GF-D8 (cell line): ENCODE results near the gene MYO5C.

Experiments used
- DNase-seq: peaks from one replicate; lab custom pipeline; 2025; lab: John Stamatoyannopoulos, UW

Gene MYO5C

GRCh38 chr15:52213206-52213605 is 82.4 kb downstream of the MYO5C start:
- DNase-seq, result no peak

- DNase-seq, result no peak
These were observed 87.2 kb downstream of the MYO5C start for GRCh38 chr15:52208306-52208946.

GRCh38 chr15:52207191-52207590 is 88.4 kb downstream of the MYO5C start:
- DNase-seq, result no peak

- DNase-seq, result no peak
These were observed 89.2 kb downstream of the MYO5C start for GRCh38 chr15:52206446-52206845.

- no peak for DNase-seq
These were observed 90.9 kb downstream of the MYO5C start for GRCh38 chr15:52204657-52205056.

- DNase-seq, result no peak
These were observed 94.7 kb downstream of the MYO5C start for GRCh38 chr15:52200831-52201365.

GRCh38 chr15:52199271-52199670 is 96.3 kb downstream of the MYO5C start:
- DNase-seq, result no peak

GRCh38 chr15:52196891-52197290 is 98.7 kb downstream of the MYO5C start:
- no peak for DNase-seq

- DNase-seq, result no peak
These were observed 101.8 kb downstream of the MYO5C start for GRCh38 chr15:52193791-52194190.

GRCh38 chr15:52193321-52193720 is 102.3 kb downstream of the MYO5C start:
- no peak for DNase-seq

- DNase-seq, result no peak
These were observed 104.4 kb downstream of the MYO5C start, which contains the start of gene GNB5 for GRCh38 chr15:52191207-52191606. Gene GNB5, minus strand, starts transcription at chr15:52191392. Its CDS starts 6,716 bp downstream, at chr15:52184676.

GRCh38 chr15:52186651-52187486 is 108.7 kb downstream of the MYO5C start:
- DNase-seq, result no peak

GRCh38 chr15:52185151-52185561 is 110.4 kb downstream of the MYO5C start:
- no peak for DNase-seq

- DNase-seq, result no peak
These were observed 110.9 kb downstream of the MYO5C start for GRCh38 chr15:52184721-52185120.

- DNase-seq, result no peak
These were observed 111.9 kb downstream of the MYO5C start for GRCh38 chr15:52183562-52184173.

GRCh38 chr15:52181938-52182780 is 113.4 kb downstream of the MYO5C start:
- DNase-seq, result no peak

GRCh38 chr15:52180851-52181450 is 114.7 kb downstream of the MYO5C start:
- no peak for DNase-seq

- DNase-seq, result no peak
These were observed 115.3 kb downstream of the MYO5C start for GRCh38 chr15:52180196-52180835.

- DNase-seq, result no peak
These were observed 116.1 kb downstream of the MYO5C start for GRCh38 chr15:52179278-52180195.

- no peak for DNase-seq
These were observed 116.8 kb downstream of the MYO5C start for GRCh38 chr15:52178765-52179164.
